GM10266 (cell line): ENCODE results near the gene HIVEP2.

Experiments used
- DNase-seq: peaks from one replicate; pipeline ENCODE4 v3.0.0; 2012; ENCODE audit errors: extremely low spot score
- CTCF ChIP-seq: IDR thresholded peaks from 2 replicates; pipeline ENCODE4 v1.5.1; 2012; ENCODE audit warnings: mild to moderate bottlenecking, low read depth; ENCODE audit not compliant: control insufficient read depth, insufficient read depth; ENCODE audit errors: missing control alignments

Gene HIVEP2

GRCh38 chr6:142808405-142809061 lies 136.4 kb downstream of the HIVEP2 start:
- TF ChIP-seq CTCF = no peak
- no peak for DNase-seq

- no peak for DNase-seq
- TF ChIP-seq CTCF = no peak
These were observed 139.9 kb downstream of the HIVEP2 start for GRCh38 chr6:142805042-142805441.

GRCh38 chr6:142804490-142804889 lies 140.5 kb downstream of the HIVEP2 start:
- TF ChIP-seq CTCF = no peak
- no peak for DNase-seq

GRCh38 chr6:142803495-142804058 lies 141.4 kb downstream of the HIVEP2 start:
- TF ChIP-seq CTCF = no peak
- no peak for DNase-seq

GRCh38 chr6:142803032-142803431 lies 141.9 kb downstream of the HIVEP2 start:
- no peak for DNase-seq
- TF ChIP-seq CTCF = no peak

GRCh38 chr6:142802124-142802523 lies 142.9 kb downstream of the HIVEP2 start:
- no peak for DNase-seq
- TF ChIP-seq CTCF = no peak

- no peak for TF ChIP-seq CTCF
- DNase-seq = no peak
These were observed 144.7 kb downstream of the HIVEP2 start for GRCh38 chr6:142800240-142800639.
